ENCODE results near the gene RAB8B. TPM values are rescaled to one million over a fixed set of nuclear protein-coding genes. Genes with fewer than 3 reads are reported as not detected.

The RAB8B gene
- total RNA-seq, 4 donors from 2014 or later: 7.2 to 33.4 (median 14.3) TPM

- ATAC-seq (no peak), DNase-seq (no peak)
- TF ChIP-seq CTCF (IDR thresholded peaks at IDR 0.05 in 4 of 5, conservative IDR thresholded peaks at IDR 0.05 in 1 of 5): no peak
- TF ChIP-seq POLR2A (IDR thresholded peaks at IDR 0.05): no peak
- Histone ChIP-seq H3K27ac (no peak overlapping the region), H3K9me3 (no peaks in the 10 kb centered on the region), H3K27me3 (no peaks in the 10 kb centered on the region), H3K4me3 (no peak overlapping the region), H3K4me1 (peaks cover 0 to 5% of the 10 kb centered on the region in 2 donors), H3K36me3 (peaks cover 0 to 13% of the 10 kb centered on the region in 2 donors)
- intact Hi-C loops (cut with DNase I; ENCODE audit: low total_unique reads): no loop called here
- in situ Hi-C loops (cut with MboI; ENCODE audit: low sequenced_read_pairs in 4 of 4): no loop called here
Measured at GRCh38 chr15:63256433-63257274, 67.2 kb downstream of the RAB8B start.

- H3K36me3 ChIP-seq: peaks cover 0 to 18% of the 10 kb centered on the region in 2 donors
- intact Hi-C loops (cut with DNase I; ENCODE audit: low total_unique reads): no loop called here
Measured at GRCh38 chr15:63258658-63259057, 69.3 kb downstream of the RAB8B start.

GRCh38 chr15:63260791-63261190 is 71.4 kb downstream of the RAB8B start:
- peaks cover 0 to 4% of the 10 kb centered on the region in 2 donors for H3K4me1 ChIP-seq
- intact Hi-C loops (cut with DNase I; ENCODE audit: low total_unique reads): no loop called here
- no peak for DNase-seq
- no peaks in the 10 kb centered on the region for H3K9me3 ChIP-seq
- H3K4me3 ChIP-seq: no peak overlapping the region
- H3K27ac ChIP-seq: no peak overlapping the region
- no peak for TF ChIP-seq POLR2A (IDR thresholded peaks at IDR 0.05)
- TF ChIP-seq CTCF (IDR thresholded peaks at IDR 0.05 in 4 of 5, conservative IDR thresholded peaks at IDR 0.05 in 1 of 5): no peak
- in situ Hi-C loops (cut with MboI; ENCODE audit: low sequenced_read_pairs in 4 of 4): no loop called here
- H3K27me3 ChIP-seq: no peaks in the 10 kb centered on the region
- no peak for ATAC-seq
- peaks cover 0 to 32% of the 10 kb centered on the region in 2 donors for H3K36me3 ChIP-seq

More at GRCh38 chr15:63258658-63259057, 69.3 kb downstream of the RAB8B start:
- peaks cover 0 to 5% of the 10 kb centered on the region in 2 donors for H3K4me1 ChIP-seq
- in situ Hi-C loops (cut with MboI; ENCODE audit: low sequenced_read_pairs in 4 of 4): no loop called here
- H3K27ac ChIP-seq: no peak overlapping the region
- TF ChIP-seq POLR2A (IDR thresholded peaks at IDR 0.05) (no peak), CTCF (IDR thresholded peaks at IDR 0.05 in 4 of 5, conservative IDR thresholded peaks at IDR 0.05 in 1 of 5) (no peak)
- no peaks in the 10 kb centered on the region for H3K27me3 ChIP-seq
- H3K9me3 ChIP-seq: no peaks in the 10 kb centered on the region
- DNase-seq (no peak), ATAC-seq (no peak)
- no peak overlapping the region for H3K4me3 ChIP-seq

GRCh38 chr15:63261311-63261710 is 71.9 kb downstream of the RAB8B start:
- DNase-seq: no peak
- ATAC-seq: no peak
- no peak overlapping the region for H3K27ac ChIP-seq
- TF ChIP-seq CTCF (IDR thresholded peaks at IDR 0.05 in 4 of 5, conservative IDR thresholded peaks at IDR 0.05 in 1 of 5) (no peak), POLR2A (IDR thresholded peaks at IDR 0.05) (no peak)
- in situ Hi-C loops (cut with MboI; ENCODE audit: low sequenced_read_pairs in 4 of 4): no loop called here
- intact Hi-C loops (cut with DNase I; ENCODE audit: low total_unique reads): no loop called here
- no peaks in the 10 kb centered on the region for H3K27me3 ChIP-seq
- no peaks in the 10 kb centered on the region for H3K4me1 ChIP-seq
- no peaks in the 10 kb centered on the region for H3K9me3 ChIP-seq
- H3K36me3 ChIP-seq: peaks cover 0 to 32% of the 10 kb centered on the region in 2 donors
- no peak overlapping the region for H3K4me3 ChIP-seq
